Right lobe of liver (tissue), 4 donors: ENCODE results near the gene PDPK1.

Experiments
- POLR2A ChIP-seq: fragments of 450-650 bp; IDR thresholded peaks from one replicate; pipeline ENCODE4 v1.6.1; 2017; ENCODE audit warnings: antibody characterized with exemption, mild to moderate bottlenecking
- TF ChIP-seq, protein P1 (sequence below), 4 donors: fragments of 200-600 bp in 3 of 4; fragments of 450-650 bp in 1 of 4; IDR thresholded peaks; one replicate each; pipeline versions ENCODE4 v1.5.1 to v1.8.0; 2016 to 2022; ENCODE audit warnings: antibody characterized with exemption in 4 of 4, mild to moderate bottlenecking in 2 of 4
- donor health status: DM: no; HTN: no; CAD: no.
- donor health status: DM: no; HTN: no; CAD: no.
- donor health status: DM: no; HTN: yes; CAD: no.

DNA sequence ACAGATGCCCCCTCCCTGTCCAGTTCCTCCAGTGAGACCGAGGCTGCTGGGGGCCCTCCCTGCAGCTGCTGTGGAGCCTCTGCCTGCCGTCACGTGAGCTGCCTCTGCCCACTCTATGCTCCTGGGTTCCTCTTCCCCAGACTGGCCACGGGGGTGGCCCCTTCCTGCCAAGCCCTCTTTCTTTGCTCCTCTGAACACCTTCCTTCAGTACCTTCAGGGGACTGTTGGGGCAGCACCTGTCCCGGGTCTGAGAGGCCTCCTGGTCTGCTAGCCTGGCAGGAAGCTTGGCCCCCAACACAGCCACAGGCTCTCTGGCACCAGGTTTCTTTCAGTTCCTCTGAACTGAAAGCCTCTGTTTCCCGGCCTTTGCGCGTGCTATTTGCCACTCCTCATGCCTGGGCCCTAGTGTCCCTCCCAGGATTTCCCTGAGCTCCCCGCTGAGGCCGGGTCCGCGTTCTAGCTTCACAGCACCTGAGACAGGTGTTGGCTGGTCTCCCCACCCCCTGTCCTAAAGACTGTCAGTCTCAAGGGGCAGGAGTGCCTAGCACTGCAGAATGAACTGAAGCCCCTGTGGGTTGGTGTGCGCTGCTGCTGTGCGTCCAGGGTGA lies 30.7 kb upstream of the PDPK1 start:
- TF ChIP-seq, protein P1, sequence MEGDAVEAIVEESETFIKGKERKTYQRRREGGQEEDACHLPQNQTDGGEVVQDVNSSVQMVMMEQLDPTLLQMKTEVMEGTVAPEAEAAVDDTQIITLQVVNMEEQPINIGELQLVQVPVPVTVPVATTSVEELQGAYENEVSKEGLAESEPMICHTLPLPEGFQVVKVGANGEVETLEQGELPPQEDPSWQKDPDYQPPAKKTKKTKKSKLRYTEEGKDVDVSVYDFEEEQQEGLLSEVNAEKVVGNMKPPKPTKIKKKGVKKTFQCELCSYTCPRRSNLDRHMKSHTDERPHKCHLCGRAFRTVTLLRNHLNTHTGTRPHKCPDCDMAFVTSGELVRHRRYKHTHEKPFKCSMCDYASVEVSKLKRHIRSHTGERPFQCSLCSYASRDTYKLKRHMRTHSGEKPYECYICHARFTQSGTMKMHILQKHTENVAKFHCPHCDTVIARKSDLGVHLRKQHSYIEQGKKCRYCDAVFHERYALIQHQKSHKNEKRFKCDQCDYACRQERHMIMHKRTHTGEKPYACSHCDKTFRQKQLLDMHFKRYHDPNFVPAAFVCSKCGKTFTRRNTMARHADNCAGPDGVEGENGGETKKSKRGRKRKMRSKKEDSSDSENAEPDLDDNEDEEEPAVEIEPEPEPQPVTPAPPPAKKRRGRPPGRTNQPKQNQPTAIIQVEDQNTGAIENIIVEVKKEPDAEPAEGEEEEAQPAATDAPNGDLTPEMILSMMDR (IDR thresholded peaks at IDR 0.05): no peak
- TF ChIP-seq POLR2A: no peak
